Measurements from ENCODE around the gene PCYOX1L.

- TF ChIP-seq HDAC2 (IDR thresholded peaks at IDR 0.05; ENCODE audit: borderline replicate concordance in 1 of 2, low read depth in 2 of 2, low read length in 2 of 2) = no peak
- TF ChIP-seq, protein P1, sequence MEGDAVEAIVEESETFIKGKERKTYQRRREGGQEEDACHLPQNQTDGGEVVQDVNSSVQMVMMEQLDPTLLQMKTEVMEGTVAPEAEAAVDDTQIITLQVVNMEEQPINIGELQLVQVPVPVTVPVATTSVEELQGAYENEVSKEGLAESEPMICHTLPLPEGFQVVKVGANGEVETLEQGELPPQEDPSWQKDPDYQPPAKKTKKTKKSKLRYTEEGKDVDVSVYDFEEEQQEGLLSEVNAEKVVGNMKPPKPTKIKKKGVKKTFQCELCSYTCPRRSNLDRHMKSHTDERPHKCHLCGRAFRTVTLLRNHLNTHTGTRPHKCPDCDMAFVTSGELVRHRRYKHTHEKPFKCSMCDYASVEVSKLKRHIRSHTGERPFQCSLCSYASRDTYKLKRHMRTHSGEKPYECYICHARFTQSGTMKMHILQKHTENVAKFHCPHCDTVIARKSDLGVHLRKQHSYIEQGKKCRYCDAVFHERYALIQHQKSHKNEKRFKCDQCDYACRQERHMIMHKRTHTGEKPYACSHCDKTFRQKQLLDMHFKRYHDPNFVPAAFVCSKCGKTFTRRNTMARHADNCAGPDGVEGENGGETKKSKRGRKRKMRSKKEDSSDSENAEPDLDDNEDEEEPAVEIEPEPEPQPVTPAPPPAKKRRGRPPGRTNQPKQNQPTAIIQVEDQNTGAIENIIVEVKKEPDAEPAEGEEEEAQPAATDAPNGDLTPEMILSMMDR (IDR thresholded peaks at IDR 0.05; ENCODE audit: control extremely low read depth in 1 of 3, insufficient read depth in 1 of 3, low read depth in 1 of 3, low read length in 3 of 3) = no peak
- TF ChIP-seq POLR2A (IDR thresholded peaks at IDR 0.05; ENCODE audit: control extremely low read depth in 1 of 2, low read depth in 2 of 2, low read length in 2 of 2) = no peak
- no peak for TF ChIP-seq RXRA (IDR thresholded peaks at IDR 0.05; ENCODE audit: insufficient read depth, low read depth, low read length)
- TF ChIP-seq POLR2AphosphoS5 (IDR thresholded peaks at IDR 0.05; ENCODE audit: low read depth, low read length) = no peak
- no peak for TF ChIP-seq CREB1 (IDR thresholded peaks at IDR 0.05)
- no peak for TF ChIP-seq JUN (IDR thresholded peaks at IDR 0.05; ENCODE audit: low read depth, low read length)
- TF ChIP-seq GTF2F1 (IDR thresholded peaks at IDR 0.05; ENCODE audit: borderline replicate concordance, low read depth, low read length) = no peak
- no peak for TF ChIP-seq EP300 (IDR thresholded peaks at IDR 0.05; ENCODE audit: borderline replicate concordance in 1 of 2, low read depth in 2 of 2, low read length in 2 of 2)
- no peak for TF ChIP-seq PHF8 (conservative IDR thresholded peaks at IDR 0.05; ENCODE audit: low read depth, low read length)
- TF ChIP-seq MAFK (IDR thresholded peaks at IDR 0.05; ENCODE audit: low read depth, low read length) = no peak
- no peak for TF ChIP-seq MAX (IDR thresholded peaks at IDR 0.05)
- TF ChIP-seq TAF7 (optimal IDR thresholded peaks at IDR 0.05; ENCODE audit: borderline replicate concordance, low read depth, low read length) = no peak
- TF ChIP-seq SP2 (IDR thresholded peaks at IDR 0.05; ENCODE audit: low read length) = no peak
These were observed 49.7 kb downstream of the PCYOX1L start for GRCh38 chr5:149407323-149408251.
